HG03025 (cell line): ENCODE measurements around the gene KRIT1.

Experiments used
- ATAC-seq: cut with Tn5 transposase; IDR thresholded peaks from one replicate; pipeline ENCODE4 v1.9.1; 2021; ENCODE audit warnings: mild to moderate bottlenecking, moderate library complexity; ENCODE audit not compliant: unreplicated experiment, low FRiP score

KRIT1 gene

GRCh38 chr7:92158660-92159575 lies 86.8 kb downstream of the KRIT1 start:
- ATAC-seq: no peak

- ATAC-seq: no peak
These were observed 88.7 kb downstream of the KRIT1 start for GRCh38 chr7:92156990-92157389.

- no peak for ATAC-seq
These were observed 90.5 kb downstream of the KRIT1 start for GRCh38 chr7:92155108-92155739.

GRCh38 chr7:92150450-92151017 lies 95.2 kb downstream of the KRIT1 start:
- no peak for ATAC-seq

GRCh38 chr7:92149736-92150239 lies 95.9 kb downstream of the KRIT1 start:
- ATAC-seq: no peak
